ENCODE data around the gene COPG2.

COPG2 gene

GRCh38 chr7:130639388-130639787, 29.2 kb downstream of the COPG2 start:
- no peak for TF ChIP-seq CTCF (IDR thresholded peaks at IDR 0.05; ENCODE audit: insufficient read depth, low read depth, low read length, missing control alignments)

DNA sequence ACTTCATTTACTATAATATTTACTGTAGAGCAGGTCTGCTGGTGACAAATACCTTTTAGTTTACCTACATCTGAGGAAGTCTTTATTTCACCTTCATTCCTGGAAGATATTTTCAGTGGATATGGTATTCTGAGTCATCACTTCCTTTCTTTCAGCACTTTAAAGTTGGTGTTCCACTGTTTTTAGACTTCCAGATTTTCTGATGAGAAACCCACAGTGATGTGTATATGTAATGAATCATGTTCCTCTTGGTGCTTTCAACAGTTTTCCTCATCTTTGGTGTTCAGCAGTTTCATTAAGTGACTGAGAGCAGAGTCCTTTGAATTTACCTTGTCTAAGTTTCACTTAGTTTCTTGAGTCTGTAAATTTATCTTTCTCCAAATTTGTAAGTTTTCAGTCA, 36.4 kb downstream of the COPG2 start:
- DNase-seq (ENCODE audit: low read depth), result no peak
- TF ChIP-seq CTCF (IDR thresholded peaks at IDR 0.05; ENCODE audit: insufficient read depth, low read depth, low read length, missing control alignments), result no peak
- no peak overlapping the region for H3K4me3 ChIP-seq (ENCODE audit: low read depth, low read length)

More at GRCh38 chr7:130639388-130639787, 29.2 kb downstream of the COPG2 start:
- DNase-seq (ENCODE audit: low read depth), result no peak
- no peak overlapping the region for H3K4me3 ChIP-seq (ENCODE audit: low read depth, low read length)

DNA sequence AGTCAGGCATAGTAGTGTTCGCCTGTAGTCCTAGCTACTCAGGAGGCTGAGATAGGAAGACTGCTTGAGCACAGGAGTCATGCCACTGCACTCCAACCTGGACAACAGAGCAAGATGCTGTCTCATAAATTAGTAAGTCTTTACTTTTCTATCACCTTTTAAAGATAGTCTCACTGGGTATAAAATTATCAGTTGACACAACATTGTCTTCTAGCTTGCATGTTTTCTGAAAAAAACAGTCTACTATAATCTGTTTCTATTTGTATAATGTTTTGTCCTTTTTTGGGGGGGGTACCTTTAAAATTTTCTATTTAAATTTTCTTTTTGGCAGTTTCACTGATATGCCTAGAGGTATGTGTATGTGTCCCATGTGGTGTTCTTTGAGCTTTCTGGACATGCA, 39.6 kb downstream of the COPG2 start:
- TF ChIP-seq CTCF (IDR thresholded peaks at IDR 0.05; ENCODE audit: insufficient read depth, low read depth, low read length, missing control alignments), result no peak
- DNase-seq (ENCODE audit: low read depth), result no peak
- no peak overlapping the region for H3K4me3 ChIP-seq (ENCODE audit: low read depth, low read length)

GRCh38 chr7:130627775-130628174, 40.8 kb downstream of the COPG2 start:
- no peak for TF ChIP-seq CTCF (IDR thresholded peaks at IDR 0.05; ENCODE audit: insufficient read depth, low read depth, low read length, missing control alignments)
- no peak for DNase-seq (ENCODE audit: low read depth)
- no peak overlapping the region for H3K4me3 ChIP-seq (ENCODE audit: low read depth, low read length)

DNA sequence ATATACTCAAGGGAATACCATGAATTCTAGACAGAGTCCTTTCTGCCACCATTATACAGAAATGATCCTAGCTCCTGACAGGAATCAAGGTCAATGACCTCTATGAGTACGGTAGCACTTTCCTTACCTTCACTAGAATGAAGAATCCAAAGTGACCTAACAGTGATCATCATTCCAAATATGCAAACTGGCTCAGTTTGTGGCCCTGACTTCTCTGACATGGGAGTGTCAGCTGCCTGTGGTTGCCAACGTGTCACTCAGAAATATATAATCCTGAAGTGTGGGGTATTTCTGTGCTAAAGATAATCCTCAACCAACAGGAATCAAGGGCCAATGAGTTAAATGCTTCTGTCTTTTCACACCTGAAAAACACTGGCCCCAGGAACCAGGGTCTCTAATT, 45.7 kb downstream of the COPG2 start:
- DNase-seq (ENCODE audit: low read depth), result no peak
- no peak for TF ChIP-seq CTCF (IDR thresholded peaks at IDR 0.05; ENCODE audit: insufficient read depth, low read depth, low read length, missing control alignments)
- H3K4me3 ChIP-seq (ENCODE audit: low read depth, low read length), result no peak overlapping the region

GRCh38 chr7:130615583-130615982, 53.0 kb downstream of the COPG2 start:
- no peak for TF ChIP-seq CTCF (IDR thresholded peaks at IDR 0.05; ENCODE audit: insufficient read depth, low read depth, low read length, missing control alignments)
- DNase-seq (ENCODE audit: low read depth), result no peak

GRCh38 chr7:130614449-130614848, 54.1 kb downstream of the COPG2 start:
- DNase-seq (ENCODE audit: low read depth), result no peak
- H3K4me3 ChIP-seq (ENCODE audit: low read depth, low read length), result no peak overlapping the region
- no peak for TF ChIP-seq CTCF (IDR thresholded peaks at IDR 0.05; ENCODE audit: insufficient read depth, low read depth, low read length, missing control alignments)

More at GRCh38 chr7:130615583-130615982, 53.0 kb downstream of the COPG2 start:
- H3K4me3 ChIP-seq (ENCODE audit: low read depth, low read length), result no peak overlapping the region
